Amygdala (tissue), 56 donors: Measurements from ENCODE around the gene SMG6.
"Not testable (repeated sequence)": the region's sequence is repeated elsewhere in the genome, so short reads cannot be mapped to it uniquely, and the experiment has no call there.

Source experiments
- DNase-seq, 56 donors: peaks; one replicate each; lab custom pipeline; 2025; lab: John Stamatoyannopoulos, UW

Gene SMG6

DNA sequence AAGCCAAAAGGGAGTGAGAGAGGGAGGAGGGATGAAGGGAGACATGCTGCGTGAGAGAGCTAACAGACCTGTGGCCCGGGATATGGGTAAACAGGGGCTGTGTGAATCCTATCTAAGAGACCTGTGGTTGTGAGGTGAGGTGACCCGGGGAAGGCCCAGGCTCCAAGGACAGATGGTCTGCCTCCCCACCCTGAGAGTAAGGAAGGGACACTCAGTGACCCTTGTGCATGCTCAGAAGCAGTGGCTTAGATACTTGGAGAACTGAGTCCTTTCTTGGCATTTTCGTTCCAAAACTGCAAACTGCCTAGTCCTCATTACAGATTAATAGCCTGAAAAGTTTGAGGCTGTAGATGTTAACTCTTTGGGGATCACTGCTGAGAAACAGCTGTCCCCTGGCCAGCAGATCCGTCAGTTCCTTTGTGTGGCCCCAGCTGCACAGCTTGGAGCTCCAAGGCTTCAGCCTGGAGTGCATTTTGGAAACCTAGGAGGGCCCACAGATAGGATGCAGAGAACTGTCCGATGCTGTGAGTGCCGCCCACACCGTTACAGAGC lies 121.6 kb downstream of the SMG6 start:
- no peak for DNase-seq

DNA sequence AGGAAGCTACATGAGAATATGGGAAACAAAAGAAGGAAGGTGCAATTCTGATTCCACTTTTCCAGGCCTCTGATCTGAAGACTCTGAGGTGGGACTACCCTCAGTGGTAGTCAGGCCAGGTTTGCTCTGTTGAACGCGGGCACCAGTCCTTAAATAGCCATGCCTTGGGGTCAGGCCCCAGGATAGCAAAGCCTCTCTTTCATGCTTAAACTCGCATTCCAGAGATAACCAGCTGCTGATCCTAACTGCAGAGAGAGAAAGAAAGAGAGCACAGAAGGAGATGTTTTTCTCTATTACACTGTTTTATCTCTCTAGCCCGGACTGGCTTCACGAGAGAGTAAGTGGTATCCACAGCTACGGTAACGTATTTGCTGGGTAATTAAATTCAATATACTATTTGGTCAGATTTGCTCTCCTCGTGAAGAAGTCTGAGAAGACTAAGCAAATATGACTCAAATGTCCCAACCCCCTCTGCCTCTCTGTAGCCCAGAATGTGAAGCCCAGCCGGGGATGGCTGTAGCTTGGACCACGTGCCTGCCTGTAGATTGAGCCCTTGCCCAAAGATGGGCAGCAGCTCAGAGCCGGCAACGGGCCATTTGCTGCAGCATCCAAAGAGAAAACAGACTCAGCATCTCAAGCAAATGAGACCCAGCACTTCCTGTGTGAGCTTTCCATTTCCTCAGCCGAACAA lies 122.2 kb downstream of the SMG6 start:
- DNase-seq = peak in 45 of 56 donors; percentile 16 to 80 (median 54)

DNA sequence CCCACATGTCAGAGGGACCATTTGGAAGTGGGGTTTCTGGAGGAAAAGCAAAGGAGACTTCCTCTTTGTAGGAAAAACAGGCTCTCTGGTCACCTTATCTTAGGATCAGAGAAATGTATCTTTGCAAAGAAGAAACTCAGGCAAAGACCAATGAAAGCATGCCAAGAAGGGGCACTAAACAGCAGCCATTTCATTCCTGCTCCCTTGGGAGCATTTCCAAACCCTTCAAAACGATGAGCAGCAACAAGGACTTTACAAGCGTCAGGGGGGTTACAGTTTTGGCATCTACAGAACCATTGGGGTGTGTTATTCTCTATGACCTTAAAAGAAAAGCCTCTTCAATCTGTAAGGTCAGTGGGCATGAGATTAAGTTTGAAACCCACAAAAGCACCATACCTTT lies 122.8 kb downstream of the SMG6 start:
- no peak for DNase-seq

GRCh38 chr17:2179615-2180295 lies 123.8 kb downstream of the SMG6 start:
- DNase-seq = peak in 41 of 56 donors; percentile 6 to 78 (median 35)

- peak in 1 of 56 donors; percentile 11 for DNase-seq
Measured at GRCh38 chr17:2178798-2179501, 124.6 kb downstream of the SMG6 start.

DNA sequence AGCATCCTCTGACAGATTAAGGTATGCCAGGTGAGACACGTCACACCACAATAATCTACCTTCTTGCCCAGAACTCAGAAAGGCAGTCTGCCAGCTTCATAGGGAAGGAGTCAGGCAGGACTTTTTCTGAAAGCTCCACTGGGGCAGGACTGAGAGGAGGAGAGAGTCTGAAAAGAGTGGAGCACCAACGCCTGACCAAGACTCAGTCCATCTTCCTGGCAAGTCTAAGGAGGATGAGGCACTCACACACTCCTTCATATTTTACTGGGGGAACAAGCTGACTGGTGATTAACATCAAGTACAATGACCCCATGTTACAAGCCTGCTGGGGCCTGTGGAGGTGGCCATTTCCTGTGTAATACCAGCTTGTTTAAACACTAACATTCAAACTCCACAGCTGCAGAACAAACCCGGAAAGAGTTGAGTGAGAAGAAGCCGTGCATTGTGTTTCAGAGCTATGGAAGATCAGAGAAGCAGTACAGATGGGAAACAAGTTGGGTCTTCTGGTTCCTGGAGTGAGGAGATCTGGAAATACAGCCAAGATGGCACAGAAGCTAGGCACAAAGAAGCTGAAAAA lies 126.3 kb downstream of the SMG6 start:
- DNase-seq = no peak

GRCh38 chr17:2176499-2177169 lies 127.0 kb downstream of the SMG6 start:
- no peak for DNase-seq

- DNase-seq = no peak
Measured at GRCh38 chr17:2175294-2175628, 128.3 kb downstream of the SMG6 start.

- peak in 3 of 56 donors; percentile 9 to 12 (median 10) for DNase-seq
Measured at GRCh38 chr17:2174468-2175293, 128.9 kb downstream of the SMG6 start.

DNA sequence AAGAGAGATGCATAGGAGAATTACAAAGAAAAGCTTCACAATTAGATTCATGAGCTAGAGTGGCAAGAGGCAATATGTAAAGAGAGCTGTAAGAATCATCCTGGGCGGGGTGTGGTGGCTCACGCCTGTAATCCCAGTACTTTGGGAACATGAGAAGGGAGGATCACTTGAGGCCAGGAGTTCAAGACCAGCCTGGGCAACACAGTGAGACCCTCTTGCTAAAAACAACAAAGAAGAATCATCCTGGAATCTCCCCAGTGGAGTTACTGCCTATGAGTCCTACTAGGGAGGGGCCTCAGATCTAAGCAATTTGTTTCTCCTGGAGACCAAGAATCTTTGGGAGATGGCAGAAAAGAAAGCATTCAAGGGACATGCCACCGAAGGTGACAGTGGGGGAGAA lies 129.6 kb downstream of the SMG6 start:
- no peak for DNase-seq

- DNase-seq = peak in 4 of 56 donors; percentile 9 to 16 (median 10)
Measured at GRCh38 chr17:2172999-2173398, 130.6 kb downstream of the SMG6 start.

- DNase-seq = peak in 37 of 56 donors; percentile 3 to 64 (median 26)
Measured at GRCh38 chr17:2172077-2172851, 131.3 kb downstream of the SMG6 start.

GRCh38 chr17:2171702-2172076 lies 131.9 kb downstream of the SMG6 start:
- no peak for DNase-seq

DNA sequence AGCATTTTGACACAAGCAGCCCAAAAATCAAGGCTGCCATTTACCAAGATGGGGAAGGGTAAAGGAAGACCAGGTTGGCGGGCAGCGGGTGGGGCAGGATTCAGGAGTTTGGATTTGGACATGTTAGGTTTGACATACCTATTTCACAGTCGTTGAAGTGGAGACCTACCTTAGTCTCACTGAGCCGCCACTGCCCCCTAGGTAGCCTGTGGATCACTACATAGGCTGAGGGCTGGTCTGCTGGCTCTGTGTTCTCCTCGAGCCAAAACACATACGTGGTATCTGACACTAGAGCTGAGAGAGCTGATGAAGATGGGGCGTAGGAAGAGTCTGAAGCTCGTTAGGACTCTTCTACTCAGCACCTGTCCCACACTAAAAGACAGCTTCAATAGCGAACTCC lies 133.6 kb downstream of the SMG6 start:
- no peak for DNase-seq

DNA sequence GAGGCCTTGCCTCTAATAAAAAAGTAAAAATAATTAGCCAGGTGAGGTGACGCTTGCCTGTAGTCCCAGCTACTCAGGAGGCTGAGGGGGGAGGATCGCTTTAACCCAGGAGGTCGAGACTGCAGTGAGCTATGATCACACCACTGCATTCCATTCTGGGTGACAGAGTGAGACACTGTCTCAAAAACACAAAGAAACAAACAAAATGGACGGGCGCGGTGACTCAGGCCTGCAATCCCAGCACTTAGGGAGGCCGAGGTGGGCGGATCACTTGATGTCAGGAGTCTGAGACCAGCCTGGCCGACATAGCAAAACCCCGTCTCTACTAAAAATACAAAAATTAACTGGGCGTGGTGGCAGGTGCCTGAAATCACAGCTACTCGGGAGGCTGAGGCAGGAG lies 137.9 kb downstream of the SMG6 start:
- not testable (repeated sequence) for DNase-seq

- DNase-seq = no peak
Measured at GRCh38 chr17:2158396-2158780, 145.2 kb downstream of the SMG6 start.

DNA sequence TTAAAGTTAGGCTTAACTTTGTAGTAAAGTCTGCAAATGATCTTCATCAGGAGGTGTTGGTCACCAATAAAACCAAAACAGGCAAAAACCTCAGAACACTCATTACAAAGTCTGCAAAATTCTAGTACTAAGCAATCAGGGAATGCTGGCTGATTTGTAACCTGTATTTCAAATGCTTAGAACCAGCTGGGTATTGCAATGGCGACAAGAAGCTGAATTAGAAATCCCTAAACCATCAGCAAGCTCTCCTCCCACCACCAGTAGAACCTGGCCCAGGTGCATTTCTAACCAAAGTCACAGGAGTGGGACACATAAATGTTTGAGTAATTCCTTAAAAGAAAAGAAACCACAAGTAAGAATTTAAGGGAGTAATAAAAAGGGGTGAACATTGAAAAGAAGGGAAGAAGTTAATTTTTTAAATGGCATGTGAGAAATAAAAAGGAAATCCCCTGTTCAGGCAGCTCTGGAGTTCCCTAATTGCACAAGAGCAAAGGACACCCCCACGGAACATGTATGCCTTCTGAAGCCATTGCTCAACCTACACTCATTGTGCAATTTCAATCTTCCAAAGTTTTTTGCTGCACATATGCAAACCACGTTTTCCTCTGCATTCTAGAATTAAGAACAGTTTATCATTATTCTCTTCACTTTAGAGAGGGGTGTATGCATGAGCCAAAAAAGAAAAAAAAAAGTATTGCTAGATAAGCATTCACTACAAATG lies 145.8 kb downstream of the SMG6 start:
- DNase-seq = no peak

DNA sequence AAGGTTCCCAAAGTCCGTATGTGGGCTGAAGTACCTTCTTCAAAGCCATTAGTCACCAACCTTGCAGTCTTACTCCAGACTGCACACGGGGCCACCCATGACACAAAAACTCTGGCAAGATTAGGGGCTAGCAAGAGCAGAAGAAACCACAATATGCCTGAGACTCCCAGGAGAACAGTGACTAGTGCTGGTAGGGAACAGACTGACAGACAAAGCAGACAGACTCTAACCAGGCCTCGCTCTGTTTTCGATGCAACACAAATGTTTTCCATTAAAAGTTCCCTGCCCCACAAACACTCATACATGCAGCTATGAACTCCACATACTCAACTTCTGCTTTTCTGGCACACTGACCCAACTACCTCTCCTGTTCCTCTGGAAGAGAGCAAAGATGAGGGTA lies 146.5 kb downstream of the SMG6 start:
- DNase-seq = no peak
